22Rv1 (cell line): ENCODE data around the gene MCM7.

Experiments
- H3K27ac ChIP-seq: fragments of 450-650 bp; 2 replicates; pipeline ENCODE4 v1.5.1; 2017
- CTCF ChIP-seq: fragments of 450-650 bp; IDR thresholded peaks from 2 replicates; pipeline ENCODE4 v1.5.1; 2017; ENCODE audit warnings: mild to moderate bottlenecking
- ZFX ChIP-seq: fragments of 450-650 bp; IDR thresholded peaks from 2 replicates; pipeline ENCODE4 v1.6.1; 2017; ENCODE audit warnings: antibody characterized with exemption, borderline replicate concordance

MCM7 gene

GRCh38 chr7:100049441-100050291 lies 51.5 kb downstream of the MCM7 start, which contains the start of gene ZSCAN21:
TSS of gene ZSCAN21 (plus strand) at chr7:100049774. CDS start at chr7:100057007, 7,233 bp downstream.
- TF ChIP-seq ZFX, result no peak
- TF ChIP-seq CTCF, result peak; percentile 33
- H3K27ac ChIP-seq, result peak within 1 kb of the TSS; percentile 88

GRCh38 chr7:100048680-100049079 lies 52.5 kb downstream of the MCM7 start:
- peak overlapping the region; percentile 88; the same call in 1 of the 2 replicates for H3K27ac ChIP-seq
- TF ChIP-seq CTCF (no peak), ZFX (no peak)

- H3K27ac ChIP-seq, result peak overlapping the region; percentile 25; the same call in 1 of the 2 replicates
- TF ChIP-seq CTCF (peak; percentile 60), ZFX (no peak)
Measured at GRCh38 chr7:100044718-100045117, 56.5 kb downstream of the MCM7 start.
